Tibial nerve (tissue), 4 donors: ENCODE results near the gene PPHLN1. TPM values are rescaled to one million over a fixed set of nuclear protein-coding genes. Genes with fewer than 3 reads are reported as not detected.

Source experiments
- DNase-seq, 2 donors: peaks; one replicate each; pipeline ENCODE4 v3.0.0-alpha.2; 2019; ENCODE audit warnings: low spot score in 2 of 2
- H3K27ac ChIP-seq, 4 donors: fragments of 200-600 bp; sonication (generic) in 3 of 4; one replicate each; pipeline ENCODE4 v1.5.1; 2017 to 2019; ENCODE audit warnings: mild to moderate bottlenecking in 1 of 4
- H3K27me3 ChIP-seq, 2 donors: fragments of 200-600 bp; sonication (generic) in 1 of 2; one replicate each; pipeline versions ENCODE4 v1.5.1 to v1.6.0; 2017 to 2019
- H3K36me3 ChIP-seq, 3 donors: fragments of 200-600 bp; sonication (generic); one replicate each; pipeline ENCODE4 v1.5.1; 2018 to 2019
- H3K4me1 ChIP-seq, 4 donors: fragments of 200-600 bp; sonication (generic) in 3 of 4; one replicate each; pipeline ENCODE4 v1.5.1; 2017 to 2019
- H3K4me3 ChIP-seq, 4 donors: fragments of 200-600 bp; sonication (generic) in 3 of 4; one replicate each; pipeline ENCODE4 v1.5.1; 2017 to 2019; ENCODE audit warnings: mild to moderate bottlenecking in 1 of 4, moderate library complexity in 1 of 4
- H3K9me3 ChIP-seq, 4 donors: fragments of 200-600 bp; sonication (generic) in 3 of 4; one replicate each; pipeline ENCODE4 v1.5.1; 2017 to 2019
- CTCF ChIP-seq, 5 experiments: fragments of 200-600 bp in 3 of 5; fragments of 450-650 bp in 2 of 5; sonication (generic) in 3 of 5; IDR thresholded peaks; one replicate each; pipeline ENCODE4 v1.5.1; 2016 to 2019; ENCODE audit warnings: antibody characterized with exemption in 5 of 5, mild to moderate bottlenecking in 3 of 5, moderate library complexity in 2 of 5
- EP300 ChIP-seq, 2 donors: sonication (generic); formaldehyde crosslinking; IDR thresholded peaks; one replicate each; pipeline ENCODE4 v1.6.1; 2017; ENCODE audit warnings: antibody characterized with exemption in 2 of 2, mild to moderate bottlenecking in 1 of 2
- POLR2A ChIP-seq, 2 donors: fragments of 450-650 bp; IDR thresholded peaks; one replicate each; pipeline ENCODE4 v1.6.1; 2017; ENCODE audit warnings: antibody characterized with exemption in 2 of 2, mild to moderate bottlenecking in 2 of 2, moderate library complexity in 2 of 2
- WGBS, 2 donors: methylation state at CpG; one replicate each; pipeline ENCODE4 v1.1.5; 2018; 5-methylcytosine and 5-hydroxymethylcytosine counted together
- total RNA-seq, 4 donors: library from RNA; depleted of rRNA; stranded (reverse); fragments of >200 nt; gene quantifications; one replicate each; pipeline ENCODE4 v1.1.0, GENCODE V29; 2016

PPHLN1 gene
- total RNA-seq, 4 donors from 2014 or later = 38.6 to 64.5 (median 51.7) TPM

GRCh38 chr12:42299392-42300308 is 26.3 kb upstream of the PPHLN1 start:
- no peak for TF ChIP-seq POLR2A (IDR thresholded peaks at IDR 0.05)
- TF ChIP-seq CTCF (IDR thresholded peaks at IDR 0.05) = no peak
- no peak for TF ChIP-seq EP300 (IDR thresholded peaks at IDR 0.05)
- H3K36me3 ChIP-seq = peaks cover 0 to 5% (median 0%) of the 10 kb centered on the region in 3 donors
- peaks cover 0 to 4% (median 0%) of the 10 kb centered on the region in 4 donors for H3K9me3 ChIP-seq
- no peak for DNase-seq
- H3K27me3 ChIP-seq = peaks cover 0 to 2% of the 10 kb centered on the region in 2 donors
- no peaks in the 10 kb centered on the region for H3K4me1 ChIP-seq
- no peak overlapping the region for H3K4me3 ChIP-seq
- 82% methylated on average over 8 of the region's 8 CpGs for WGBS, 2 donors
- no peak overlapping the region for H3K27ac ChIP-seq

GRCh38 chr12:42306297-42306696 is 19.7 kb upstream of the PPHLN1 start:
- Histone ChIP-seq H3K4me1 (no peaks in the 10 kb centered on the region), H3K36me3 (peaks cover 0 to 20% (median 0%) of the 10 kb centered on the region in 3 donors), H3K27me3 (no peaks in the 10 kb centered on the region), H3K4me3 (no peak overlapping the region), H3K9me3 (no peaks in the 10 kb centered on the region), H3K27ac (no peak overlapping the region)
- no peak for TF ChIP-seq CTCF (IDR thresholded peaks at IDR 0.05)
- TF ChIP-seq POLR2A (IDR thresholded peaks at IDR 0.05) = no peak
- no peak for TF ChIP-seq EP300 (IDR thresholded peaks at IDR 0.05)
- WGBS, 2 donors = 96 to 97% methylated on average over 3 of the region's 3 CpGs
- DNase-seq = no peak

GRCh38 chr12:42308390-42308789 is 17.6 kb upstream of the PPHLN1 start:
- Histone ChIP-seq H3K27me3 (no peaks in the 10 kb centered on the region), H3K4me1 (no peaks in the 10 kb centered on the region), H3K9me3 (no peaks in the 10 kb centered on the region), H3K36me3 (peaks cover 0 to 36% (median 0%) of the 10 kb centered on the region in 3 donors), H3K4me3 (no peak overlapping the region), H3K27ac (no peak overlapping the region)
- DNase-seq = no peak
- 85 to 97% methylated on average over 2 of the region's 2 CpGs for whole genome bisulfite sequencing, 2 donors
- no peak for TF ChIP-seq EP300 (IDR thresholded peaks at IDR 0.05)
- TF ChIP-seq POLR2A (IDR thresholded peaks at IDR 0.05) = no peak
- TF ChIP-seq CTCF (IDR thresholded peaks at IDR 0.05) = no peak

- Histone ChIP-seq H3K4me1 (no peaks in the 10 kb centered on the region), H3K36me3 (peaks cover 0 to 53% (median 0%) of the 10 kb centered on the region in 3 donors), H3K4me3 (no peak overlapping the region), H3K27me3 (no peaks in the 10 kb centered on the region), H3K9me3 (no peaks in the 10 kb centered on the region), H3K27ac (no peak overlapping the region)
- WGBS, 2 donors = 84 to 87% methylated on average over 6 of the region's 6 CpGs
- DNase-seq = no peak
- no peak for TF ChIP-seq POLR2A (IDR thresholded peaks at IDR 0.05)
- TF ChIP-seq EP300 (IDR thresholded peaks at IDR 0.05) = no peak
- no peak for TF ChIP-seq CTCF (IDR thresholded peaks at IDR 0.05)
Observed at GRCh38 chr12:42309996-42310395, 16.0 kb upstream of the PPHLN1 start.

DNA sequence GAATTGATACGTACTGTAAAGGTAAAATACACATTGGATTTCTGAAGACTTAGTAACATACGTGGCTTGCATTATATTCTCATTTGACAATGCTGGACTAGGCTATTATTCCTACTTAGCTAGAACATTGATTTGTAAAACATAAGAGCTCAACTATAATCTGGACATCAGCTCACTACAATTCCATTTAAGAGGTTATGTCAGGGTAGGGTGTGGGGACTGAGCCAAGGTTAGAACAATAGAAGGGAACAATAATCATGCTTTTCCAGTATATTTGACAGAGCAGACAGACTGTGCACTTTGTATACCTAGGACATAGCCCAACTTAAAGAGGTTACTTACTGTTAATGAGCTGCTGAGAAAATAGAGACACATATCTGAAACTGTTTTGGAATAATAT is 10.9 kb upstream of the PPHLN1 start:
- Histone ChIP-seq H3K27me3 (no peaks in the 10 kb centered on the region), H3K4me1 (no peaks in the 10 kb centered on the region), H3K4me3 (no peak overlapping the region), H3K27ac (no peak overlapping the region), H3K36me3 (peaks cover 0 to 92% (median 0%) of the 10 kb centered on the region in 3 donors), H3K9me3 (no peaks in the 10 kb centered on the region)
- 86 to 89% methylated on average over 2 of the region's 2 CpGs for WGBS, 2 donors
- no peak for TF ChIP-seq POLR2A (IDR thresholded peaks at IDR 0.05)
- no peak for DNase-seq
